ENCODE measurements around the gene LGI2. TPM values are rescaled to one million over a fixed set of nuclear protein-coding genes. Genes with fewer than 3 reads are reported as not detected.

Gene LGI2
- total and polyA plus RNA-seq, 2 of the 8 experiments (the other 6 are each of a cell fraction or from before 2014, with no cell fraction given): 2.3 to 4.0 TPM

GRCh38 chr4:25075851-25076250 lies 45.1 kb upstream of the LGI2 start:
- Histone ChIP-seq H2BK20ac (ENCODE audit: low read length) (no peak overlapping the region), H3K9ac (replicated peaks in 1 of 4; ENCODE audit: extremely low read depth in 1 of 4, low read depth in 3 of 4, low read length in 3 of 4) (no peak overlapping the region), H3K4me1 (replicated peaks in 1 of 4; ENCODE audit: control insufficient read depth in 3 of 4, insufficient read depth in 4 of 4, low read length in 3 of 4) (peaks cover 0 to 3% (median 0%) of the 10 kb centered on the region in 4 experiments; a peak in 2 of 7 replicates), H2BK5ac (ENCODE audit: low read depth, low read length) (no peak overlapping the region), H3K23me2 (ENCODE audit: low read depth, low read length) (no peaks in the 10 kb centered on the region), H3K79me2 (ENCODE audit: control insufficient read depth in 1 of 2, insufficient read depth in 2 of 2, low read length in 2 of 2) (no peaks in the 10 kb centered on the region), H2BK120ac (replicated peaks; ENCODE audit: low read depth, low read length) (no peak overlapping the region), H3K4me3 (ENCODE audit: extremely low read depth in 1 of 4, insufficient read depth in 2 of 4, low read depth in 3 of 4, low read length in 4 of 4) (no peak overlapping the region), H2BK12ac (ENCODE audit: low read depth, low read length) (no peak overlapping the region), H4K91ac (replicated peaks; ENCODE audit: insufficient read length, low read length) (no peak overlapping the region), H3K4me2 (ENCODE audit: insufficient read depth in 1 of 2, low read depth in 2 of 2, low read length in 2 of 2) (no peak overlapping the region), H4K8ac (ENCODE audit: extremely low read depth, insufficient read depth, low read length) (no peak overlapping the region), H3K27me3 (replicated peaks in 1 of 4; ENCODE audit: control insufficient read depth in 3 of 4, extremely low read depth in 1 of 4, insufficient read depth in 3 of 4, low read length in 3 of 4) (no peaks in the 10 kb centered on the region), H3K27ac (ENCODE audit: low read depth, low read length) (no peak overlapping the region), H3K18ac (ENCODE audit: extremely low read depth, low read length) (no peak overlapping the region), H3K23ac (ENCODE audit: insufficient read length) (no peak overlapping the region), H3K14ac (ENCODE audit: insufficient read length) (no peak overlapping the region), H3K4ac (replicated peaks; ENCODE audit: insufficient read length, low read depth, low read length) (no peak overlapping the region), H2BK15ac (ENCODE audit: low read length) (no peak overlapping the region), H3K9me3 (ENCODE audit: insufficient read depth in 2 of 2, low read depth in 1 of 2, low read length in 1 of 2) (no peaks in the 10 kb centered on the region), H4K5ac (ENCODE audit: insufficient read length, low read depth, low read length) (no peak overlapping the region), H2AFZ (ENCODE audit: low read length) (no peak overlapping the region), H3K79me1 (ENCODE audit: low read depth, low read length) (no peaks in the 10 kb centered on the region), H3K36me3 (ENCODE audit: control insufficient read depth in 2 of 4, insufficient read depth in 4 of 4, low read length in 3 of 4) (no peaks in the 10 kb centered on the region), H3K56ac (replicated peaks; ENCODE audit: insufficient read length, low read depth, low read length) (no peak overlapping the region), H2AK5ac (ENCODE audit: low read depth, low read length) (no peak overlapping the region), H4K20me1 (replicated peaks in 1 of 2; ENCODE audit: control insufficient read depth in 1 of 2, insufficient read depth in 2 of 2, low read length in 2 of 2) (no peaks in the 10 kb centered on the region)
- DNase-seq (ENCODE audit: low read depth in 1 of 2, low spot score in 2 of 2) (no peak), FAIRE-seq (no peak)
- ChIA-PET CTCF (ENCODE audit: partially characterized antibody) (interaction anchor here (1.2 to 1.6 kb wide), 3 partner anchors 30 to 388 kb away, joined by 3 read pairs; no protein-coding TSS in a partner anchor), POLR2A (ENCODE audit: partially characterized antibody) (interaction anchor here (0.9 kb wide), 1 partner anchor 8 kb away, joined by 3 read pairs; no protein-coding TSS in a partner anchor)
- 90% methylated on average over 4 of the region's 4 CpGs; no CpG with 5 or more reads in 1 of the 2 experiments for WGBS, 2 experiments (ENCODE audit: extremely low coverage in 1 of 2, insufficient coverage in 1 of 2, insufficient read length in 1 of 2, insufficient replicate concordance in 2 of 2, low coverage in 1 of 2, low lambda C conversion rate in 2 of 2, missing lambda C conversion rate in 1 of 2)
- TF ChIP-seq NRF1 (IDR thresholded peaks at IDR 0.05; ENCODE audit: low read depth, low read length): no peak
- TF ChIP-seq POU5F1 (IDR thresholded peaks at IDR 0.05; ENCODE audit: low read depth, low read length): no peak
- TF ChIP-seq SIN3A (conservative IDR thresholded peaks at IDR 0.05 in 1 of 2, IDR thresholded peaks at IDR 0.05 in 1 of 2; ENCODE audit: low read depth in 1 of 2, low read length in 2 of 2): no peak
- no peak for TF ChIP-seq CREB1 (IDR thresholded peaks at IDR 0.05)
- no peak for TF ChIP-seq CHD2 (IDR thresholded peaks at IDR 0.05; ENCODE audit: low read length)
- TF ChIP-seq GTF2F1 (IDR thresholded peaks at IDR 0.05; ENCODE audit: borderline replicate concordance, low read depth, low read length): no peak
- TF ChIP-seq HDAC6 (IDR thresholded peaks at IDR 0.05; ENCODE audit: low read depth, low read length): no peak
- TF ChIP-seq KDM1A (IDR thresholded peaks at IDR 0.05; ENCODE audit: borderline replicate concordance, low read length): no peak
- TF ChIP-seq POLR2AphosphoS5 (IDR thresholded peaks at IDR 0.05; ENCODE audit: low read depth, low read length): no peak
- no peak for TF ChIP-seq SP1 (IDR thresholded peaks at IDR 0.05; ENCODE audit: low read depth, low read length)

All from H1 (cell line).